HepG2 (cell line): ENCODE results near the gene BICRAL. TPM values are rescaled to one million over a fixed set of nuclear protein-coding genes. Genes with fewer than 3 reads are reported as not detected.

ENCODE experiments used
- FOXA3 ChIP-seq: IDR thresholded peaks from 2 replicates; pipeline ENCODE4 v1.6.1; 2016; ENCODE audit warnings: missing genetic modification reagents, missing compliant biosample characterization
- GPN1 ChIP-seq: sonication (generic); formaldehyde crosslinking; IDR thresholded peaks from 2 replicates; pipeline ENCODE4 v1.5.1; 2020; ENCODE audit warnings: missing genetic modification reagents, borderline replicate concordance
- MAF1 ChIP-seq: sonication (generic); formaldehyde crosslinking; IDR thresholded peaks from 2 replicates; pipeline ENCODE4 v1.5.0; 2020; ENCODE audit warnings: missing genetic modification reagents, borderline replicate concordance
- REPIN1 ChIP-seq: sonication (generic); formaldehyde crosslinking; IDR thresholded peaks from 2 replicates; pipeline ENCODE4 v1.8.0; 2022; ENCODE audit warnings: missing genetic modification reagents, low read depth, mild to moderate bottlenecking, borderline replicate concordance
- RXRB ChIP-seq: IDR thresholded peaks from 2 replicates; pipeline ENCODE4 v1.6.1; 2016; ENCODE audit warnings: borderline replicate concordance, missing genetic modification reagents, missing compliant biosample characterization
- ZNF337 ChIP-seq: sonication (generic); formaldehyde crosslinking; IDR thresholded peaks from 2 replicates; pipeline ENCODE4 v1.5.1; 2020; ENCODE audit warnings: missing genetic modification reagents, low read depth, mild to moderate bottlenecking, borderline replicate concordance
- ZNF354B ChIP-seq: sonication (generic); formaldehyde crosslinking; IDR thresholded peaks from 2 replicates; pipeline ENCODE4 v1.8.0; 2022; ENCODE audit warnings: mild to moderate bottlenecking, missing genetic modification reagents
- ZNF460 ChIP-seq: sonication (generic); formaldehyde crosslinking; IDR thresholded peaks from 2 replicates; pipeline ENCODE4 v1.5.1; 2020; ENCODE audit warnings: missing genetic modification reagents, mild to moderate bottlenecking, borderline replicate concordance
- ZNF556 ChIP-seq: sonication (generic); formaldehyde crosslinking; IDR thresholded peaks from 2 replicates; pipeline ENCODE4 v1.4.0; 2020; ENCODE audit warnings: mild to moderate bottlenecking, missing genetic modification reagents, borderline replicate concordance
- ZNF615 ChIP-seq: sonication (generic); formaldehyde crosslinking; IDR thresholded peaks from 2 replicates; pipeline ENCODE4 v1.5.0; 2020; ENCODE audit warnings: mild to moderate bottlenecking, missing genetic modification reagents, borderline replicate concordance
- ZNF839 ChIP-seq: sonication (generic); formaldehyde crosslinking; IDR thresholded peaks from 2 replicates; pipeline ENCODE4 v1.4.0; 2020; ENCODE audit warnings: missing genetic modification reagents, mild to moderate bottlenecking, borderline replicate concordance
- polyA plus RNA-seq, 8 experiments: library from polyadenylated mRNA; depleted of rRNA in 3 of 8; stranded (reverse) in 7 of 8; unstranded in 1 of 8; fragments of >200 nt; fragmentation: Illumina TruSeq in 4 of 8; extraction: Trizol in 4 of 8; gene quantifications; 2 replicates each; pipeline versions ENCODE4 v1.2.1 to v1.2.3, GENCODE V29; 2011 to 2016; ENCODE audit warnings: low read depth in 4 of 8, missing spikeins in 1 of 8, mixed read lengths in 1 of 8; ENCODE audit not compliant: insufficient read depth in 1 of 8
- total RNA-seq, 5 experiments: library from RNA; depleted of rRNA; stranded (reverse); fragments of >200 nt; fragmentation: Illumina TruSeq; extraction: Trizol; gene quantifications; 2 replicates each; pipeline ENCODE4 v1.2.3, GENCODE V29; 2016; ENCODE audit warnings: low read depth in 1 of 5
- TF ChIP-seq, protein P1 (sequence below): sonication (generic); formaldehyde crosslinking; IDR thresholded peaks from 2 replicates; pipeline ENCODE4 v1.5.0; 2020; ENCODE audit warnings: mild to moderate bottlenecking, missing genetic modification reagents, borderline replicate concordance
- TF ChIP-seq, protein P2 (sequence below): sonication (generic); formaldehyde crosslinking; IDR thresholded peaks from 2 replicates; pipeline ENCODE4 v1.8.1; 2023; ENCODE audit warnings: missing genetic modification reagents, mild to moderate bottlenecking, borderline replicate concordance
- TF ChIP-seq, protein P3 (sequence below): sonication (generic); formaldehyde crosslinking; IDR thresholded peaks from 2 replicates; pipeline ENCODE4 v1.4.0; 2020; ENCODE audit warnings: mild to moderate bottlenecking, missing genetic modification reagents

BICRAL gene
- total and polyA plus RNA-seq, 2 of the 13 experiments (the other 11 are each of a cell fraction or from before 2014, with no cell fraction given): 5.0 to 13.5 TPM

- TF ChIP-seq, protein P1, sequence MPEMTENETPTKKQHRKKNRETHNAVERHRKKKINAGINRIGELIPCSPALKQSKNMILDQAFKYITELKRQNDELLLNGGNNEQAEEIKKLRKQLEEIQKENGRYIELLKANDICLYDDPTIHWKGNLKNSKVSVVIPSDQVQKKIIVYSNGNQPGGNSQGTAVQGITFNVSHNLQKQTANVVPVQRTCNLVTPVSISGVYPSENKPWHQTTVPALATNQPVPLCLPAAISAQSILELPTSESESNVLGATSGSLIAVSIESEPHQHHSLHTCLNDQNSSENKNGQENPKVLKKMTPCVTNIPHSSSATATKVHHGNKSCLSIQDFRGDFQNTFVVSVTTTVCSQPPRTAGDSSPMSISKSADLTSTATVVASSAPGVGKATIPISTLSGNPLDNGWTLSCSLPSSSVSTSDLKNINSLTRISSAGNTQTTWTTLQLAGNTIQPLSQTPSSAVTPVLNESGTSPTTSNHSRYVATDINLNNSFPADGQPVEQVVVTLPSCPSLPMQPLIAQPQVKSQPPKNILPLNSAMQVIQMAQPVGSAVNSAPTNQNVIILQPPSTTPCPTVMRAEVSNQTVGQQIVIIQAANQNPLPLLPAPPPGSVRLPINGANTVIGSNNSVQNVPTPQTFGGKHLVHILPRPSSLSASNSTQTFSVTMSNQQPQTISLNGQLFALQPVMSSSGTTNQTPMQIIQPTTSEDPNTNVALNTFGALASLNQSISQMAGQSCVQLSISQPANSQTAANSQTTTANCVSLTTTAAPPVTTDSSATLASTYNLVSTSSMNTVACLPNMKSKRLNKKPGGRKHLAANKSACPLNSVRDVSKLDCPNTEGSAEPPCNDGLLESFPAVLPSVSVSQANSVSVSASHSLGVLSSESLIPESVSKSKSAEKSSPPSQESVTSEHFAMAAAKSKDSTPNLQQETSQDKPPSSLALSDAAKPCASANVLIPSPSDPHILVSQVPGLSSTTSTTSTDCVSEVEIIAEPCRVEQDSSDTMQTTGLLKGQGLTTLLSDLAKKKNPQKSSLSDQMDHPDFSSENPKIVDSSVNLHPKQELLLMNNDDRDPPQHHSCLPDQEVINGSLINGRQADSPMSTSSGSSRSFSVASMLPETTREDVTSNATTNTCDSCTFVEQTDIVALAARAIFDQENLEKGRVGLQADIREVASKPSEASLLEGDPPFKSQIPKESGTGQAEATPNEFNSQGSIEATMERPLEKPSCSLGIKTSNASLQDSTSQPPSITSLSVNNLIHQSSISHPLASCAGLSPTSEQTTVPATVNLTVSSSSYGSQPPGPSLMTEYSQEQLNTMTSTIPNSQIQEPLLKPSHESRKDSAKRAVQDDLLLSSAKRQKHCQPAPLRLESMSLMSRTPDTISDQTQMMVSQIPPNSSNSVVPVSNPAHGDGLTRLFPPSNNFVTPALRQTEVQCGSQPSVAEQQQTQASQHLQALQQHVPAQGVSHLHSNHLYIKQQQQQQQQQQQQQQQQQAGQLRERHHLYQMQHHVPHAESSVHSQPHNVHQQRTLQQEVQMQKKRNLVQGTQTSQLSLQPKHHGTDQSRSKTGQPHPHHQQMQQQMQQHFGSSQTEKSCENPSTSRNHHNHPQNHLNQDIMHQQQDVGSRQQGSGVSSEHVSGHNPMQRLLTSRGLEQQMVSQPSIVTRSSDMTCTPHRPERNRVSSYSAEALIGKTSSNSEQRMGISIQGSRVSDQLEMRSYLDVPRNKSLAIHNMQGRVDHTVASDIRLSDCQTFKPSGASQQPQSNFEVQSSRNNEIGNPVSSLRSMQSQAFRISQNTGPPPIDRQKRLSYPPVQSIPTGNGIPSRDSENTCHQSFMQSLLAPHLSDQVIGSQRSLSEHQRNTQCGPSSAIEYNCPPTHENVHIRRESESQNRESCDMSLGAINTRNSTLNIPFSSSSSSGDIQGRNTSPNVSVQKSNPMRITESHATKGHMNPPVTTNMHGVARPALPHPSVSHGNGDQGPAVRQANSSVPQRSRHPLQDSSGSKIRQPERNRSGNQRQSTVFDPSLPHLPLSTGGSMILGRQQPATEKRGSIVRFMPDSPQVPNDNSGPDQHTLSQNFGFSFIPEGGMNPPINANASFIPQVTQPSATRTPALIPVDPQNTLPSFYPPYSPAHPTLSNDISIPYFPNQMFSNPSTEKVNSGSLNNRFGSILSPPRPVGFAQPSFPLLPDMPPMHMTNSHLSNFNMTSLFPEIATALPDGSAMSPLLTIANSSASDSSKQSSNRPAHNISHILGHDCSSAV (CRISPR knock-in tag): peak; percentile 53; the same call in 1 of the 2 replicates
- TF ChIP-seq MAF1 (CRISPR knock-in tag) (no peak), FOXA3 (CRISPR knock-in tag) (peak; percentile 30), ZNF337 (CRISPR knock-in tag) (0 out of 2 replicates have a peak, but pooled peaks have one; percentile 97), RXRB (CRISPR knock-in tag) (peak; percentile 56), GPN1 (CRISPR knock-in tag) (0 out of 2 replicates have a peak, but pooled peaks have one; percentile 34), ZNF615 (CRISPR knock-in tag) (peak; percentile 85; the same call in 1 of the 2 replicates), ZNF556 (CRISPR knock-in tag) (peak; percentile 98), ZNF354B (CRISPR knock-in tag) (peak; percentile 86), ZNF460 (peak; percentile 83), REPIN1 (CRISPR knock-in tag) (peak; percentile 99), ZNF839 (peak; percentile 96)
- TF ChIP-seq, protein P2, sequence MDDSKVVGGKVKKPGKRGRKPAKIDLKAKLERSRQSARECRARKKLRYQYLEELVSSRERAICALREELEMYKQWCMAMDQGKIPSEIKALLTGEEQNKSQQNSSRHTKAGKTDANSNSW (CRISPR knock-in tag): peak; percentile 77; the same call in 1 of the 2 replicates
- TF ChIP-seq, protein P3, sequence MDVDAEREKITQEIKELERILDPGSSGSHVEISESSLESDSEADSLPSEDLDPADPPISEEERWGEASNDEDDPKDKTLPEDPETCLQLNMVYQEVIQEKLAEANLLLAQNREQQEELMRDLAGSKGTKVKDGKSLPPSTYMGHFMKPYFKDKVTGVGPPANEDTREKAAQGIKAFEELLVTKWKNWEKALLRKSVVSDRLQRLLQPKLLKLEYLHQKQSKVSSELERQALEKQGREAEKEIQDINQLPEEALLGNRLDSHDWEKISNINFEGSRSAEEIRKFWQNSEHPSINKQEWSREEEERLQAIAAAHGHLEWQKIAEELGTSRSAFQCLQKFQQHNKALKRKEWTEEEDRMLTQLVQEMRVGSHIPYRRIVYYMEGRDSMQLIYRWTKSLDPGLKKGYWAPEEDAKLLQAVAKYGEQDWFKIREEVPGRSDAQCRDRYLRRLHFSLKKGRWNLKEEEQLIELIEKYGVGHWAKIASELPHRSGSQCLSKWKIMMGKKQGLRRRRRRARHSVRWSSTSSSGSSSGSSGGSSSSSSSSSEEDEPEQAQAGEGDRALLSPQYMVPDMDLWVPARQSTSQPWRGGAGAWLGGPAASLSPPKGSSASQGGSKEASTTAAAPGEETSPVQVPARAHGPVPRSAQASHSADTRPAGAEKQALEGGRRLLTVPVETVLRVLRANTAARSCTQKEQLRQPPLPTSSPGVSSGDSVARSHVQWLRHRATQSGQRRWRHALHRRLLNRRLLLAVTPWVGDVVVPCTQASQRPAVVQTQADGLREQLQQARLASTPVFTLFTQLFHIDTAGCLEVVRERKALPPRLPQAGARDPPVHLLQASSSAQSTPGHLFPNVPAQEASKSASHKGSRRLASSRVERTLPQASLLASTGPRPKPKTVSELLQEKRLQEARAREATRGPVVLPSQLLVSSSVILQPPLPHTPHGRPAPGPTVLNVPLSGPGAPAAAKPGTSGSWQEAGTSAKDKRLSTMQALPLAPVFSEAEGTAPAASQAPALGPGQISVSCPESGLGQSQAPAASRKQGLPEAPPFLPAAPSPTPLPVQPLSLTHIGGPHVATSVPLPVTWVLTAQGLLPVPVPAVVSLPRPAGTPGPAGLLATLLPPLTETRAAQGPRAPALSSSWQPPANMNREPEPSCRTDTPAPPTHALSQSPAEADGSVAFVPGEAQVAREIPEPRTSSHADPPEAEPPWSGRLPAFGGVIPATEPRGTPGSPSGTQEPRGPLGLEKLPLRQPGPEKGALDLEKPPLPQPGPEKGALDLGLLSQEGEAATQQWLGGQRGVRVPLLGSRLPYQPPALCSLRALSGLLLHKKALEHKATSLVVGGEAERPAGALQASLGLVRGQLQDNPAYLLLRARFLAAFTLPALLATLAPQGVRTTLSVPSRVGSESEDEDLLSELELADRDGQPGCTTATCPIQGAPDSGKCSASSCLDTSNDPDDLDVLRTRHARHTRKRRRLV (CRISPR knock-in tag): peak; percentile 96
Observed at GRCh38 chr6:42890311-42891198, 108.7 kb downstream of the BICRAL start (continued).
